ENCODE data around the gene YEATS2.
"Not testable (repeated sequence)": the region's sequence is repeated elsewhere in the genome, so short reads cannot be mapped to it uniquely, and the experiment has no call there.

The YEATS2 gene

DNA sequence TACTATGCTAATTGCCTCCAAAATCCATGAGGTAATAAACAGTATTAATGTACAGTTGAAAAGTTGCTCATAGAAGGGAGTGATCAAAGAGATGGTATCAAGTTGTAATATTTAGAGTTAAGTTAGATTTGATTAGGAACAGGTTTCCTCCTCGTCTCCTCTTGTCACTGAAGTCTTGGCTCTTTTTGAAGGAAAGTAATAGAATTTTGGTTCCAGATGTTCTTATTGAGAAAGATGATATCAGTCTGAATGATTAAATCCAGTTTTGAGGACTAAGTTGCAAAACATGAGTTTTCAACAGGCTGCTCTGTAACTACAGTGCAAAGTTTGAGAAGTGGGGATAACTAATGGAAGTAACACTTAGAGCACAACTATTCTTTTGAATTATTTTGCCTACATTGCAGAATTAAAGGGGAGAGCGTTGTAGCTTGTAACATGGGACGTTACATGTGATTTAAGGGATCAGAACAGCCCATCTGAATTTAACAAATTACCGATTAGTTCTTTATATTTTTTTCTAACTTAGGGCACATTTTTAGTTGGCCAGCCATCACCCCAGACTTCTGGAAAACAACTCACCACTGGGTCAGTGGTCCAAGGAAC, 79.5 kb downstream of the YEATS2 start:
- DNase-seq (ENCODE audit: extremely low spot score) = no peak
- POLR2A ChIA-PET = interaction anchor here (0.6 kb wide), 1 partner anchor 33 kb away, joined by 4 read pairs; no protein-coding TSS in a partner anchor
- CTCF ChIA-PET = no interaction called here

DNA sequence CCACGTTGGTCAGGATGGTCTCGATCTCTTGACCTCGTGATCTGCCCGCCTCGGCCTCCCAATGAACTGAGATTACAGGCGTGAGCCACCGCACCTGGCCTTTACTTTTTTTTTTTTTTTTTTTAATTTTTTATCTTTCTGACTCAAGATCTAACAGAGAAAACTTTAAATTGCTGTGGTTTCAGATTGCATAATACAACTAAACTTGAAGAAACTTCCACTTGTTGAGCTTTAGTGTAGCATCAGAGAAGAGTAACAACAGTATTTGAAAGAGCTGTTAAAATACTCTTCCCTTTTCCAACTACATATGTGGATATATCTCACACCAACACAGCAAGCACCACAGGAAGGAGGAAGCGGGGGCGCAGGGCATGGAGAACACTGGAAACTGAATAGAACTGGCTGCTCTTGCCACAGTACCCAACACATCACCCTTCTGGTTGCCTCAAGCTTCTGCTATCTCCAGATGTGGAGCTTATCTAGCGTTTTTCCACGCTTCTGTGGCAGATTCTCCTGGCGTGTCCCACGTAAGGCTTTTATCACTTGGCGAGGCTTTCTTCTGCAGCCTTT, 82.4 kb downstream of the YEATS2 start:
- CTCF ChIA-PET = no interaction called here
- POLR2A ChIA-PET = no interaction called here

More for the DNA sequence above, 79.5 kb downstream of the YEATS2 start:
- TF ChIP-seq BHLHE40 (IDR thresholded peaks at IDR 0.05; ENCODE audit: borderline replicate concordance) = no peak
- TF ChIP-seq ELF4 (IDR thresholded peaks at IDR 0.05) = no peak
- TF ChIP-seq, protein P1, sequence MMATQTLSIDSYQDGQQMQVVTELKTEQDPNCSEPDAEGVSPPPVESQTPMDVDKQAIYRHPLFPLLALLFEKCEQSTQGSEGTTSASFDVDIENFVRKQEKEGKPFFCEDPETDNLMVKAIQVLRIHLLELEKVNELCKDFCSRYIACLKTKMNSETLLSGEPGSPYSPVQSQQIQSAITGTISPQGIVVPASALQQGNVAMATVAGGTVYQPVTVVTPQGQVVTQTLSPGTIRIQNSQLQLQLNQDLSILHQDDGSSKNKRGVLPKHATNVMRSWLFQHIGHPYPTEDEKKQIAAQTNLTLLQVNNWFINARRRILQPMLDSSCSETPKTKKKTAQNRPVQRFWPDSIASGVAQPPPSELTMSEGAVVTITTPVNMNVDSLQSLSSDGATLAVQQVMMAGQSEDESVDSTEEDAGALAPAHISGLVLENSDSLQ (IDR thresholded peaks at IDR 0.05) = no peak
- TF ChIP-seq ZNF384 (IDR thresholded peaks at IDR 0.05) = no peak
- no peak for TF ChIP-seq LEF1 (IDR thresholded peaks at IDR 0.05; ENCODE audit: borderline replicate concordance)
- TF ChIP-seq FOXK2 (IDR thresholded peaks at IDR 0.05) = no peak
- no peak for TF ChIP-seq L3MBTL2 (conservative IDR thresholded peaks at IDR 0.05)
- TF ChIP-seq SUZ12 (IDR thresholded peaks at IDR 0.05) = no peak
- TF ChIP-seq NFRKB (IDR thresholded peaks at IDR 0.05) = no peak
- no peak for TF ChIP-seq HDGF (IDR thresholded peaks at IDR 0.05; ENCODE audit: borderline replicate concordance)
- TF ChIP-seq TARDBP (IDR thresholded peaks at IDR 0.05) = no peak
- TF ChIP-seq CTBP1 (IDR thresholded peaks at IDR 0.05; ENCODE audit: borderline replicate concordance) = no peak
- no peak for TF ChIP-seq SP1 (IDR thresholded peaks at IDR 0.05)
- TF ChIP-seq FOXA1 (IDR thresholded peaks at IDR 0.05) = no peak
- no peak for TF ChIP-seq FOXM1 (IDR thresholded peaks at IDR 0.05; ENCODE audit: borderline replicate concordance)
- no peak for TF ChIP-seq ARNT (IDR thresholded peaks at IDR 0.05)

DNA sequence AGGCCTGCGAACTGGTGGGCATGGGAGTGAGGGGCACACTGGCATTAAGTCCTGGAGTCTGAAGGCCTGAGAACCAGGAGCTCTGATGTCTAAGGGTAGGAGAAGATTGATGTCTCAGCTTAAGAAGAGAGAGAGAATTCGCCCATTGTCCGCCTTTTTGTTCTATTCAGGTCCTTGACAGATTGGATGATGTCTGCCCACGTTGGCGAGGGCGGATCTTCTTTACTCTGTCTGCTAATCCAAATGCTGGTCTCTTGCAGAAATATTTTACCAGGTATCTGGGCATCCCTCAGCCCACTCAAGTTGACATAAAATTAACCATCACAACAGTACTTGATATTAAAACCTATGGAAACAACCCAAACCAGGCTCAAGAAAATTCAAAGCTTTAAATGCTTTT, 83.6 kb downstream of the YEATS2 start:
- POLR2A ChIA-PET = no interaction called here
- CTCF ChIA-PET = no interaction called here
- TF ChIP-seq ARNT (IDR thresholded peaks at IDR 0.05) (no peak), SUZ12 (IDR thresholded peaks at IDR 0.05) (no peak), NFRKB (IDR thresholded peaks at IDR 0.05) (no peak), L3MBTL2 (conservative IDR thresholded peaks at IDR 0.05) (no peak), FOXK2 (IDR thresholded peaks at IDR 0.05) (no peak), FOXA1 (IDR thresholded peaks at IDR 0.05) (no peak), ZNF384 (IDR thresholded peaks at IDR 0.05) (no peak), BHLHE40 (IDR thresholded peaks at IDR 0.05; ENCODE audit: borderline replicate concordance) (no peak), FOXM1 (IDR thresholded peaks at IDR 0.05; ENCODE audit: borderline replicate concordance) (no peak), HDGF (IDR thresholded peaks at IDR 0.05; ENCODE audit: borderline replicate concordance) (no peak), SP1 (IDR thresholded peaks at IDR 0.05) (no peak), TARDBP (IDR thresholded peaks at IDR 0.05) (no peak), LEF1 (IDR thresholded peaks at IDR 0.05; ENCODE audit: borderline replicate concordance) (no peak), ELF4 (IDR thresholded peaks at IDR 0.05) (no peak), CTBP1 (IDR thresholded peaks at IDR 0.05; ENCODE audit: borderline replicate concordance) (no peak)
- TF ChIP-seq, protein P1 (IDR thresholded peaks at IDR 0.05) = no peak
- no peak for DNase-seq (ENCODE audit: extremely low spot score)

More for the DNA sequence above, 82.4 kb downstream of the YEATS2 start:
- TF ChIP-seq NFRKB (IDR thresholded peaks at IDR 0.05) (no peak), HDGF (IDR thresholded peaks at IDR 0.05; ENCODE audit: borderline replicate concordance) (no peak), ELF4 (IDR thresholded peaks at IDR 0.05) (no peak), LEF1 (IDR thresholded peaks at IDR 0.05; ENCODE audit: borderline replicate concordance) (no peak), ZNF384 (IDR thresholded peaks at IDR 0.05) (no peak), SUZ12 (IDR thresholded peaks at IDR 0.05) (no peak), BHLHE40 (IDR thresholded peaks at IDR 0.05; ENCODE audit: borderline replicate concordance) (no peak), TARDBP (IDR thresholded peaks at IDR 0.05) (no peak), ARNT (IDR thresholded peaks at IDR 0.05) (no peak)
- no peak for DNase-seq (ENCODE audit: extremely low spot score)

DNA sequence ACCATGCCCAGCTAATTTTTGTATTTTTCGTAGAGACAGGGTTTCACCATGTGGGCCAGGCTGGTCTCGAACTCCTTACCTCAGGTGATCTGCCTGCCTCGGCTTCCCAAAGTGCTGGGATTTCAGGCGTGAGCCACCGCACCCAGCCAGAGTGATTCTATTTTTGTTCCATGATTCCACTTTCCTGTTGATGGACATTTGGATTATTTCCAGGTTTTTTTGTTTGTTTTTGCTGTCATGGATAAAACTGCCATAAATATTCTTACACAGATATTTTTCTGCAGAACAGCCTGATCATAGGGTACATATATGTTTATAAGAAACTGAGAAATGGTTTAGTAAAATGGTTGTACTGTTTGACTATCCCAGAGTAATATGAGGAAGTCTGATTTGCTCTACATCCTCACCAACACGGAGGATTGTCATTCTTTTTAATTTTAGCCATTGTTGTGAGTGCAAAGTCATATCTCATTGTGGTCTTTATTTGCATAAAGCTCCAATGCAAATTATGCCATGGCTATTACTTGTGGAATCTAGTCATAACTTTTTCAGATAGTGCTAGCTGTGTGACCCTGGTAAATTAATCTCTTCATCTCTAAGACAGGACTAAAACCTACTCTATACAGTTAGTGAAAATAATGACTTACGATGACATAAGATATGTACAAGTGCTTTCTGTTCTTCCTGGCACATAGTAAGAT, 85.1 kb downstream of the YEATS2 start:
- DNase-seq (ENCODE audit: extremely low spot score) = no peak
- POLR2A ChIA-PET = no interaction called here
- no peak for TF ChIP-seq SP1 (IDR thresholded peaks at IDR 0.05)
- no peak for TF ChIP-seq L3MBTL2 (conservative IDR thresholded peaks at IDR 0.05)
- no peak for TF ChIP-seq FOXM1 (IDR thresholded peaks at IDR 0.05; ENCODE audit: borderline replicate concordance)
- no peak for TF ChIP-seq SUZ12 (IDR thresholded peaks at IDR 0.05)
- no peak for TF ChIP-seq CTBP1 (IDR thresholded peaks at IDR 0.05; ENCODE audit: borderline replicate concordance)
- no peak for TF ChIP-seq ZNF384 (IDR thresholded peaks at IDR 0.05)
- no peak for TF ChIP-seq FOXA1 (IDR thresholded peaks at IDR 0.05)
- no peak for TF ChIP-seq LEF1 (IDR thresholded peaks at IDR 0.05; ENCODE audit: borderline replicate concordance)
- CTCF ChIA-PET = no interaction called here

DNA sequence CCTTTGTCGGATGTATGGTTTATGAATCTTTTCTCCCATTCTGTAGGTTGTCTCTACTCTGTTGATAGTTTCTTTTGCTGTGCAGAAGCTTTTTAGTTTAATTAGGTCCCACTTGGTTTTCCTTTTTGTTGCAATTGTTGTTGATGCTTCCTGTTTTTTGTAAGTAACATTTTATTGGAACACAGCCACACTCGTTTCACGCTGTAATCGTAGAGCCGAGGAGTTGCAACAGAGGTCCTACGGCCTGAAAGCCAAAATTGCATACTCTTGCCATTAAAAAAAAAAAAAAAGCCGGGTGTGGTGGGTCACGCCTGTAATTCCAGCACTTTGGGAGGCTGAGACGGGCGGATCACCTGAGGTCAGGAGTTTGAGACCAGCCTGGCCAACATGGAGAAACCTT, 86.9 kb downstream of the YEATS2 start:
- POLR2A ChIA-PET, CTCF ChIA-PET: not testable (repeated sequence)

DNA sequence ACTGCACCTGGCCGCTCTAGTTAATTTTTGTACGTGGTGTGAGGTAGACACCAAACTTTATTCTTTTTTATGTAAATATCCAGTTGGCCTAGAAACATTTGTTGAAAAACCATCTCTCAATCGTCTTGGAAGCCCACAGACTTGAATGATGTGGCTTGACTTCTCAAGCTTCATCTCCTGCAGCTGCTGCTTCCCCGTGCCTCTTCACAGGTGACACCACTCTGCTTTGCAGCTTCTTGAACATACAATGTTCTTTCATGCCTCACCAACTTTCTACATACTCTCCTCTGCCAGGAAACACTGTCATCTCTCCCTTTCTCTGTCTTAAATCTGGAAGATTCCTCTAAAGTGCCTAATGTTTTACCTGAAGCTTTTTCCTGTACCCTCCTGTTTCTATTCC, 92.2 kb downstream of the YEATS2 start:
- CTCF ChIA-PET = no interaction called here
- POLR2A ChIA-PET = no interaction called here

More for the DNA sequence above, 86.9 kb downstream of the YEATS2 start:
- DNase-seq (ENCODE audit: extremely low spot score) = not testable (repeated sequence)

More for the DNA sequence above, 92.2 kb downstream of the YEATS2 start:
- DNase-seq (ENCODE audit: extremely low spot score) = no peak
- TF ChIP-seq CTBP1 (IDR thresholded peaks at IDR 0.05; ENCODE audit: borderline replicate concordance) (no peak), SUZ12 (IDR thresholded peaks at IDR 0.05) (no peak), ARNT (IDR thresholded peaks at IDR 0.05) (no peak), FOXM1 (IDR thresholded peaks at IDR 0.05; ENCODE audit: borderline replicate concordance) (no peak), SP1 (IDR thresholded peaks at IDR 0.05) (no peak)
- TF ChIP-seq, protein P1 (IDR thresholded peaks at IDR 0.05) = no peak
